ENCODE results near the gene MZF1. TPM values are rescaled to one million over a fixed set of nuclear protein-coding genes. Genes with fewer than 3 reads are reported as not detected.
"Not testable (repeated sequence)": the region's sequence is repeated elsewhere in the genome, so short reads cannot be mapped to it uniquely, and the experiment has no call there.

MZF1 gene
- total RNA-seq, 2 experiments from 2014 or later, result 14.3 to 15.0 TPM

DNA sequence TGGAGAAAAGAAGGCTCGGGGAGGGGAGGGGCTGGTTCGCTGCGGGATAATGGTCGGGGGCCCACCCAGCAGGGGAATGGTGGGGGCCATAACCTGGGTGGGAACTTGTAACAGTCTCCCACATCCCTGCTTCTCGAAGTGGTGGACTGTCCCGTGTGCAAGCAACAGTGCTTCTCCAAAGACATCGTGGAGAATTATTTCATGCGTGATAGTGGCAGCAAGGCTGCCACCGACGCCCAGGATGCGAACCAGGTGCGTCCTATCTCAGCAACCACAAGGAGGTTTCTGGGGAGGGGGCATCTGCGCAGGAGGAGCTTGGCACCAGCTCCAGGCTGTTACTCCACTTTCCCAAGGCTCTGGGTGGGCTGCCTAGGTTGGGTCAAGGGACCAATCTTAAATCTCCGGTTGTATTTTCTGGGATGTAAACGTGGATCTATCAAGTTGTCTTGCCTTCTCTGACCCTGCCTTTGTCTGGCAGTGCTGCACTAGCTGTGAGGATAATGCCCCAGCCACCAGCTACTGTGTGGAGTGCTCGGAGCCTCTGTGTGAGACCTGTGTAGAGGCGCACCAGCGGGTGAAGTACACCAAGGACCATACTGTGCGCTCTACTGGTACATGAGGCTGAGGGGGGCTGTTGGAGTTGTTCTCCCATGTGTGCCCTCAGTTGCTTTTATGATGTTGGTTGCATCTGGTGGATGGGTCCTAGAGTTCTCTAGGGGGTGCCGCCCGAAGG is 27.7 kb downstream of the MZF1 start:
- Mint-ChIP-seq H3K36me3 (ENCODE audit: low read depth) (peaks cover 53% of the 10 kb centered on the region), H3K4me3 (peak overlapping the region; percentile 96), H3K27ac (peak overlapping the region; percentile 93), H3K9me3 (ENCODE audit: low read depth) (no peaks in the 10 kb centered on the region), H3K27me3 (no peaks in the 10 kb centered on the region), H3K4me1 (peaks cover 34% of the 10 kb centered on the region)
- no peak for DNase-seq
- CTCF ChIA-PET, result interaction anchor here (0.9 kb wide), 1 partner anchor 10 kb away, joined by 4 read pairs; no protein-coding TSS in a partner anchor
- no peak for ATAC-seq
- POLR2A ChIA-PET, result interaction anchor here (2.3 to 3.5 kb wide), 3 partner anchors 9 to 26 kb away, joined by 12 to 41 read pairs (median 18); partner anchors contain the start of genes CHMP2A and ZBTB45
- intact Hi-C loops (cut with DNase I, micrococcal nuclease), result loop anchor here in 1 of 2 experiments (1.0 to 2.0 kb wide), 2 partner anchors 9 to 13 kb away; partner anchors contain the start of gene UBE2M

DNA sequence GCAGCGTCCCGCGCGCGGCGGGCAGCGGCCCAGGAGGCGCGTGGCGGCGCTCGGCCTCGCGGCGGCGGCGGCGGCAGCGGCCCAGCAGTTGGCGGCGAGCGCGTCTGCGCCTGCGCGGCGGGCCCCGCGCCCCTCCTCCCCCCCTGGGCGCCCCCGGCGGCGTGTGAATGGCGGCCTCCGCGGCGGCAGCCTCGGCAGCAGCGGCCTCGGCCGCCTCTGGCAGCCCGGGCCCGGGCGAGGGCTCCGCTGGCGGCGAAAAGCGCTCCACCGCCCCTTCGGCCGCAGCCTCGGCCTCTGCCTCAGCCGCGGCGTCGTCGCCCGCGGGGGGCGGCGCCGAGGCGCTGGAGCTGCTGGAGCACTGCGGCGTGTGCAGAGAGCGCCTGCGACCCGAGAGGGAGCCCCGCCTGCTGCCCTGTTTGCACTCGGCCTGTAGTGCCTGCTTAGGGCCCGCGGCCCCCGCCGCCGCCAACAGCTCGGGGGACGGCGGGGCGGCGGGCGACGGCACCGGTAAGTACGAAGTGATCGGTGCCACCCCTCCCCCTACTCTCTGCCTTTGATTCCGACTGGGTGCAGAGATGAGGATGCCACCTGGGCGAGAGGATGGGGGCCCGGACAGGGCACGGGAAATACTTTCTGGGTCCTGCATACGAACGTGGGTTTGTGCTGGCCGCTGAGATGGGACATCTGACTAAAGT is 28.4 kb downstream of the MZF1 start:
- CTCF ChIA-PET, result interaction anchor here (1.5 to 1.9 kb wide), 2 partner anchors 10 to 24 kb away, joined by 6 to 26 read pairs; partner anchors contain the start of genes CHMP2A and ZBTB45
- Mint-ChIP-seq H3K9me3 (ENCODE audit: low read depth) (no peaks in the 10 kb centered on the region), H3K27ac (peak overlapping the region; percentile 93), H3K27me3 (no peaks in the 10 kb centered on the region), H3K4me3 (peak overlapping the region; percentile 96), H3K36me3 (ENCODE audit: low read depth) (peaks cover 47% of the 10 kb centered on the region), H3K4me1 (peaks cover 32% of the 10 kb centered on the region)
- DNase-seq (peak; percentile 85), ATAC-seq (peak; percentile 34)
- POLR2A ChIA-PET, result interaction anchor here (0.6 to 3.5 kb wide), 7 partner anchors 9 to 775 kb away, joined by 3 to 41 read pairs (median 6); partner anchors contain the start of genes CHMP2A, UBE2M, ZBTB45 and ZNF586
- intact Hi-C loops (cut with DNase I, micrococcal nuclease), result loop anchor here (1.0 to 2.0 kb wide), 11 partner anchors 10 to 361 kb away; partner anchors contain the start of genes MZF1 (in 2 of the 2), ZBTB45 (in 2 of the 2), CHMP2A (in 1 of the 2) and ERVK3-1 (in 1 of the 2)

DNA sequence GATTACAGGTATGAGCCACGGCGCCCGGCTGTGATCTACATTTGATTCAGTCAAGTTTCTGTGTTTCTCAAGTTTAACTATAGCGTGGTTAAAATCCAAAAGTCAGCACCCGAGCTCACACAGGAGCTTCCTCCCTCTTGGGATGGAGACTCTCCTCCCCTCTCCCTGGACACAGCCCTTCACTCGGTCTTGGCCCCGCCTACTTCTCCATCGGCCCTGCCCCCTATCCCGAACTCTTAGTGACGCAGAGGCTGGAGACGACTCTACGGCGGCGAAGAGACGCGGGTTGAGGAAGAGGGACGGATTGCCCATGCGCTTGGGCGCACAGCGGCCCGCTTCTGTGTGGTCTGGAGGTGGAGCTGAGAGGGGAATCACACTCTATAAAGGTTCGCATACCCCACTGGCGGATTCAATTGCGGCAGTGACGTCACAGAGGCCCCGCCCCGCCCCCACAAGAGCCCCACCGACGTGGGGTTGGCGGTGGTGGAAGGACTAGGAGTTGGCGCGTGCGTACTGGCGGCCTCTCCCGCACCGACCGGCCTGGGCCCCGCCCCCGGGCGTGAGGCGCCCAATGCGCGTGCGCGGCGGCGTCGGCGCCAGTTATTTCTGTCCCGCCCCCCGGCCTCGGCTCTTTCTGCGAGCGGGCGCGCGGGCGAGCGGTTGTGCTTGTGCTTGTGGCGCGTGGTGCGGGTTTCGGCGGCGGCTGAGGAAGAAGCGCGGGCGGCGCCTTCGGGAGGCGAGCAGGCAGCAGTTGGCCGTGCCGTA is 29.1 kb downstream of the MZF1 start, which contains the start of gene TRIM28:
Gene TRIM28 (plus strand): TSS at position 239 of the 765 bp plus-strand sequence. CDS start 694 bp downstream, outside the sequence.
- peak within 1 kb of the TSS; percentile 97 for H3K27ac Mint-ChIP-seq
- ATAC-seq (peak; percentile 98), DNase-seq (peak; percentile 100)
- intact Hi-C loops (cut with DNase I, micrococcal nuclease), result loop anchor here (1.0 to 2.0 kb wide), 10 partner anchors 11 to 361 kb away; partner anchors contain the start of genes MZF1 (in 2 of the 2), ZBTB45 (in 2 of the 2), CHMP2A (in 1 of the 2) and ERVK3-1 (in 1 of the 2)
- H3K4me3 Mint-ChIP-seq, result peak within 1 kb of the TSS; percentile 96
- ChIA-PET POLR2A (interaction anchor here (0.6 to 3.5 kb wide), 11 partner anchors 10 to 774 kb away, joined by 3 to 41 read pairs (median 6); partner anchors contain the start of genes CHMP2A, UBE2M, ZBTB45 and ZNF497), CTCF (interaction anchor here (0.8 to 1.9 kb wide), 3 partner anchors 11 to 181 kb away, joined by 3 to 26 read pairs (median 6); partner anchors contain the start of genes CHMP2A and ZBTB45)
- H3K36me3 Mint-ChIP-seq (ENCODE audit: low read depth), result peaks cover 41% of the 10 kb centered on the region
- no peaks in the 10 kb centered on the region for H3K9me3 Mint-ChIP-seq (ENCODE audit: low read depth)
- peaks cover 4% of the 10 kb centered on the region for H3K27me3 Mint-ChIP-seq
- H3K4me1 Mint-ChIP-seq, result peaks cover 34% of the 10 kb centered on the region

DNA sequence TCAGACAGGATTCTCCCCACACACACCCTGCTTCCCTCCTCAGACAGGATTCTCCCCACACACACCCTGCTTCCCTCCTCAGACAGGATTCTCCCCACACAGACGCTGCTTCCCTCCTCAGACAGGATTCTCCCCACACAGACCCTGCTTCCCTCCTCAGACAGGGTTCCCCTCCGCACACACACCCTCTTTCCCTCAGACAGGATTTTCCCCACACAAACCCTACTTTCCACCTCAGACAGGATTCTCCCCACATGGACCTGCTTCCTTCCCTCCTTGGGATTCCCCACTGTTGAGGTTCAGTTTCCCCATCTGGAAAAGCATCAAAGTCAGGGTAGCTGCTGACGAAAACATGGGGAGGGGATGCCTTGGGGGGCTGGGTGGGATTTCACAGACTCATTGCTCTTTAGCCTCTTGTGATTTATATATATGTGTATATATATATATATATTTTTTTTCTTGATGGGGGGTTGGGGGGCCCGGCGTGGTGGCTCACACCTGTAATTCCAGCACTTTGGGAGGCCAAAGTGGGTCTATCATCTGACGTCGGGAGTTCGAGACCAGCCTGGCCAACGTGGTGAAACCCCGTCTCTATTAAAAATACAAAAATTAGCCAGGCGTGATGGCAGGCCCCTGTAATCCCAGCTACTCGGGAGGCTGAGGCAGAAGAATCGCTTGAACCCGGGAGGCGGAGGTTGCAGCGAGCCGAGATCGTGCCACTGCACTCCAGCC is 30.3 kb downstream of the MZF1 start:
- H3K4me3 Mint-ChIP-seq, H3K27ac Mint-ChIP-seq: not testable (repeated sequence)

DNA sequence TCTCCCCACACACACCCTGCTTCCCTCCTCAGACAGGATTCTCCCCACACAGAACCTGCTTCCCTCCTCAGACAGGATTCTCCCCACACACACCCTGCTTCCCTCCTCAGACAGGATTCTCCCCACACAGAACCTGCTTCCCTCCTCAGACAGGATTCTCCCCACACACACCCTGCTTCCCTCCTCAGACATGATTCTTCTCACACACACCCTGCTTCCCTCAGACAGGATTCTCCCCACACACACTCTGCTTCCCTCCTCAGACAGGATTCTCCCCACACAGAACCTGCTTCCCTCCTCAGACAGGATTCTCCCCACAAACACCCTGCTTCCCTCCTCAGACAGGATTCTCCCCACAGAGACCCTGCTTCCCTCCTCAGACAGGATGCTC is 34.0 kb downstream of the MZF1 start:
- ATAC-seq; intact Hi-C loops (cut with DNase I, micrococcal nuclease); DNase-seq; H3K27ac Mint-ChIP-seq; POLR2A ChIA-PET; H3K36me3 Mint-ChIP-seq (ENCODE audit: low read depth); H3K27me3 Mint-ChIP-seq; H3K9me3 Mint-ChIP-seq (ENCODE audit: low read depth); CTCF ChIA-PET: not testable (repeated sequence)
- Mint-ChIP-seq H3K4me3 (peak overlapping the region; percentile 73), H3K4me1 (peaks cover 18% of the 10 kb centered on the region)

More for the DNA sequence above, 30.3 kb downstream of the MZF1 start:
- intact Hi-C loops (cut with DNase I, micrococcal nuclease); H3K9me3 Mint-ChIP-seq (ENCODE audit: low read depth); DNase-seq; H3K27me3 Mint-ChIP-seq; ATAC-seq: not testable (repeated sequence)
- H3K4me1 Mint-ChIP-seq, result peaks cover 36% of the 10 kb centered on the region
- H3K36me3 Mint-ChIP-seq (ENCODE audit: low read depth), result peaks cover 30% of the 10 kb centered on the region
- POLR2A ChIA-PET, result interaction anchor here (1.4 to 2.9 kb wide), 2 partner anchors 11 to 19 kb away, joined by 6 to 41 read pairs; partner anchors contain the start of gene CHMP2A
- CTCF ChIA-PET, result interaction anchor here (1.5 to 1.9 kb wide), 2 partner anchors 12 to 22 kb away, joined by 6 to 26 read pairs; partner anchors contain the start of genes CHMP2A and ZBTB45

DNA sequence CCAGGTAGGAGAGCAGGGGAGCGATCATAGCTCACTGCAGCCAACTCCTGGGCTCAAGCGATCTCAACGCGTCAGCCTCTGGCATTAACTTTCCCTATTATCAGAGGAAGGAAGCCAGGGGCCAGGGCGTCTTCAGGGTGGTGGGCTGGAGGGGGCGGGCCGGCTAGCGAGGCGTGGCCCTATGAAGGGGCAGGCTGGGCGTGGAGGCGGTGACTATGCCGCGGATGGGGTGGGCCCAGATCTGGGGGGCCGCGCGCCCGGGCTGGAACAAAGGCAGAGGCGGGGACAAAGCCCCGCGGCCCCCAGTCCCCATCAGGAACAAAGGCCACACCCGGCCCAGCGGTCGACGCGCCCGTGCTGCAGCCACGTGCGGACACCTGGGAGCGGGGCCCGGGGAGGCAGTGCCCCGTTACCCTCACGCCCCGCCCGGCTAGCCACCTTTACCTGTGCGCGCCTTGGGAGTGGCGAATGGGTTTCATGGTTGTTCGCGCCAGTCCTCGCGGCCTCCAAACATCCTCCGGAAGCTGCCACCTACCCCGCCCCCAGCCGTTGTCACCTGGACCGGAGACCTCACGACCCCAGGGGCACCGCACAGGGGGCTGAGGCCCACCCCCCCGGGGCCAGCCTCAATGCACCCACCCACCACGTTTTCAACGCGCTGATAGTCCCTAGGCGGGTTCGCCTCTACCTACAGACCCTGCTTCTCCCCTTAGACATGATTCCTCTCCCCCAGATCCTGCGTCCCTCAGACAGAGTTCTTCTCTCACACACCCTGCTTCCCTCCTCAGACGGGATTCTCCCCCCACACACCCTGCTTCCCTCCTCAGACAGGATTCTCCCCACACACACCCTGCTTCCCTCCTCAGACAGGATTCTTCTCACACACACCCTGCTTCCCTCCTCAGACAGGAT is 34.6 kb downstream of the MZF1 start:
- peaks cover 4% of the 10 kb centered on the region for H3K27me3 Mint-ChIP-seq
- intact Hi-C loops (cut with DNase I, micrococcal nuclease), result loop anchor here in 1 of 2 experiments (1.0 kb wide), 1 partner anchor 18 kb away; no protein-coding TSS in a partner anchor
- POLR2A ChIA-PET, result no interaction called here
- peaks cover 14% of the 10 kb centered on the region for H3K4me1 Mint-ChIP-seq
- ATAC-seq (peak; percentile 89), DNase-seq (peak; percentile 75)
- CTCF ChIA-PET, result interaction anchor here (0.6 to 1.0 kb wide), 2 partner anchors 16 to 19 kb away, joined by 3 read pairs; partner anchors contain the start of genes CHMP2A and ZBTB45
- H3K27ac Mint-ChIP-seq, result peak overlapping the region; percentile 72
- H3K36me3 Mint-ChIP-seq (ENCODE audit: low read depth), result no peaks in the 10 kb centered on the region
- peak overlapping the region; percentile 73 for H3K4me3 Mint-ChIP-seq
- H3K9me3 Mint-ChIP-seq (ENCODE audit: low read depth), result no peaks in the 10 kb centered on the region

DNA sequence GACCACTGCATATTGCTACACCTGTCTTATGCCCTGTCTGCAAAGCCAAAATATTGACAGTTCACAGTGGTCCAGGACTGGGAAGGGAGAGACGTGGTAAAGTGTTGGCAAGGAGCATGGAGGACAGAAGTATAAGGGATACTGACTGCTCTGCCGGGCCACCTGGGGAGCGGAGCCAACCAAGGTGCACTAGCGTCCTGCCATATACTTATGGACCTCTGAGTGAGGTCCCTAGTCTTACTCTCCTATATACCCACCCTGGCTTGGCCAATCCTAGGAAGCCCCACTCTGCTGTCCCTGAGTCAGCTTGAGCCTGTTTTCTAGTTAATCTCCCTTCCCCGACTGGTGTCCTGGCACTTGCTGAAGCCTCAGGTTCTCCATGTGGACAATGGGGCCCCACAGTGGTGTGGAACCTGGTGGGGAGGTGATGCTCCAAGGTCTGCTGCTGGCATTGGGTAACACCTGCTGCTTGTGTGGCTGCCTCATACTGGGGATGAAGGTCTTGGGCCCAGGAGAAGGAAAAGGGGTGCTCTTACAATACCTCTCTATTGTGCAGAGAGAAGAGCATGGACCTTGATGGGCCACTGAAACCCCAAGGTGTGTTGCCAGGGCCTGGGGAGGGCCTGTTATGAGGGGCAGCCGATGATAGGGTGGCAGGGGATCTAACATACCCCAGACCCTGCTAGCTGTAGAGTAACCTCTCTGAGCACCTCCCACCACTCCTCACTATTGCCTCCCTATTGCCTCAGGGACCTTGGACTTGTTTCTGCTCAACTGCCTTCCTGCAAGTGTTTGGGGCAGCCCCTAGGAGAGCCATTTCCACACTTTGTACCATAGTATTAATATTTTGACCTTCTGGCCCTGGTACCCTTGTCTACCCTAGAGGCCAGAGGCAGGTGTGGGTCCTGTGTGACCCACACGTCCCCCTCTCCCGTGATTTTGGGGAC is 36.0 kb downstream of the MZF1 start:
- Mint-ChIP-seq H3K36me3 (ENCODE audit: low read depth) (no peaks in the 10 kb centered on the region), H3K27ac (no peak overlapping the region), H3K27me3 (peaks cover 4% of the 10 kb centered on the region), H3K4me3 (peak overlapping the region; percentile 73), H3K4me1 (peaks cover 12% of the 10 kb centered on the region), H3K9me3 (ENCODE audit: low read depth) (no peaks in the 10 kb centered on the region)
- ChIA-PET CTCF (interaction anchor here (1.0 kb wide), 1 partner anchor 17 kb away, joined by 3 read pairs; the partner anchor contains the start of gene ZBTB45), POLR2A (no interaction called here)
- ATAC-seq (no peak), DNase-seq (no peak)
- intact Hi-C loops (cut with DNase I, micrococcal nuclease), result no loop called here

DNA sequence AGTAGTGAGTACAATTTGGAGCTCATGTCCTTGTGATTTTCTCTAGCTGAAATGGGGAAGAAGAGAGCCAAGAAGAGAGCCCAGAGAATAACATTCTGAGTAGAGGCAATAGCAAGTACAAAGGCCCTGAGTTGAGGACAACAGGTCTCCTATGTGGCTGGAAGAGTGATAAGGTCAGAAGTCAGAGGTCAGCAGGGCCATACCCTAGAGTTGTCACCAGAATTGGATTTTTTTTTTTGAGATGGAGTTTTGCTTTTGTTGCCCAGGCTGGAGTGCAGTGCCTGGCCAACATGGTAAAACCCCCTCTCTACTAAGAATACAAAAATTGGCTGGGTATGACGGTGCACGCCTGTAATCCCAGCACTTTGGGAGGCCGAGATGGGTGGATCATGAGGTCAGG is 37.3 kb downstream of the MZF1 start:
- ChIA-PET POLR2A (no interaction called here), CTCF (no interaction called here)
- no peak for ATAC-seq
- no peaks in the 10 kb centered on the region for H3K9me3 Mint-ChIP-seq (ENCODE audit: low read depth)
- no peaks in the 10 kb centered on the region for H3K36me3 Mint-ChIP-seq (ENCODE audit: low read depth)
- peaks cover 4% of the 10 kb centered on the region for H3K27me3 Mint-ChIP-seq
- H3K4me1 Mint-ChIP-seq, result peaks cover 12% of the 10 kb centered on the region
- H3K4me3 Mint-ChIP-seq, result no peak overlapping the region
- H3K27ac Mint-ChIP-seq, result no peak overlapping the region
- DNase-seq, result no peak
- intact Hi-C loops (cut with DNase I, micrococcal nuclease), result no loop called here

Measured in activated CD4-positive, alpha-beta T cell treated with anti-CD3 and anti-CD28 coated beads for 36 hours (primary cell).